MM.1S (cell line): Measurements from ENCODE around the gene LCE4A.

ENCODE experiments used
- DNase-seq: peaks from one replicate; pipeline ENCODE4 v3.0.0-alpha.2; 2015
- H2AFZ ChIP-seq: fragments of 300-600 bp; sonication (generic); 2 replicates; pipeline ENCODE4 v1.6.0; 2016; ENCODE audit warnings: antibody characterized with exemption, low read length
- H3F3A ChIP-seq: fragments of 300-600 bp; sonication (generic); 2 replicates; pipeline ENCODE4 v1.6.1; 2016; ENCODE audit warnings: mild to moderate bottlenecking, antibody characterized with exemption, low read length, moderate library complexity, mixed read lengths; ENCODE audit not compliant: insufficient read depth
- H3K27ac ChIP-seq: fragments of 300-600 bp; sonication (generic); 2 replicates; pipeline ENCODE4 v1.5.1; 2016; ENCODE audit warnings: mild to moderate bottlenecking, low read length
- H3K27me3 ChIP-seq: fragments of 300-600 bp; sonication (generic); replicated peaks from 2 replicates; pipeline ENCODE4 v1.6.0; 2016; ENCODE audit warnings: low read length; ENCODE audit not compliant: insufficient read depth
- H3K36me3 ChIP-seq: fragments of 300-600 bp; sonication (generic); replicated peaks from 2 replicates; pipeline ENCODE4 v1.6.1; 2016; ENCODE audit warnings: mild to moderate bottlenecking, low read length, mixed read lengths; ENCODE audit not compliant: insufficient read depth
- H3K4me1 ChIP-seq: fragments of 300-600 bp; sonication (generic); 2 replicates; pipeline ENCODE4 v1.6.1; 2016; ENCODE audit warnings: low read length, mixed read lengths
- H3K4me2 ChIP-seq: fragments of 300-600 bp; sonication (generic); 2 replicates; pipeline ENCODE4 v1.6.0; 2016; ENCODE audit warnings: low read depth, low read length
- H3K4me3 ChIP-seq: fragments of 300-600 bp; sonication (generic); 2 replicates; pipeline ENCODE4 v1.5.1; 2016; ENCODE audit warnings: low read length, mixed read lengths
- H3K79me2 ChIP-seq: fragments of 300-600 bp; sonication (generic); 2 replicates; pipeline ENCODE4 v1.6.1; 2016; ENCODE audit warnings: mixed run types, low read length, mixed read lengths
- H3K9ac ChIP-seq: fragments of 300-600 bp; sonication (generic); 2 replicates; pipeline ENCODE4 v1.6.1; 2016; ENCODE audit warnings: low read length, mixed read lengths
- H3K9me2 ChIP-seq: fragments of 300-600 bp; sonication (generic); replicated peaks from 2 replicates; pipeline ENCODE4 v1.6.1; 2016; ENCODE audit warnings: mild to moderate bottlenecking, low read length, mixed read lengths; ENCODE audit not compliant: insufficient read depth
- H3K9me3 ChIP-seq: fragments of 300-600 bp; sonication (generic); replicated peaks from 2 replicates; pipeline ENCODE4 v1.6.1; 2016; ENCODE audit warnings: mild to moderate bottlenecking, low read length, mixed read lengths; ENCODE audit not compliant: insufficient read depth
- H4K20me1 ChIP-seq: fragments of 300-600 bp; sonication (generic); 2 replicates; pipeline ENCODE4 v1.6.1; 2016; ENCODE audit warnings: mild to moderate bottlenecking, low read length, moderate library complexity, mixed read lengths; ENCODE audit not compliant: insufficient read depth
- CTCF ChIP-seq: fragments of 300-600 bp; sonication (generic); IDR thresholded peaks from 2 replicates; pipeline ENCODE4 v1.5.1; 2016; ENCODE audit warnings: antibody characterized with exemption, low read length, mixed read lengths
- EZH2 ChIP-seq: fragments of 300-600 bp; sonication (generic); optimal IDR thresholded peaks from 2 replicates; pipeline ENCODE3; 2017; ENCODE audit warnings: low read depth, mild to moderate bottlenecking, antibody characterized with exemption, low read length, mixed read lengths
- EZH2phosphoT487 ChIP-seq: fragments of 300-600 bp; sonication (generic); IDR thresholded peaks from 2 replicates; pipeline ENCODE4 v1.6.1; 2018; ENCODE audit warnings: antibody characterized with exemption, low read length

LCE4A gene

DNA sequence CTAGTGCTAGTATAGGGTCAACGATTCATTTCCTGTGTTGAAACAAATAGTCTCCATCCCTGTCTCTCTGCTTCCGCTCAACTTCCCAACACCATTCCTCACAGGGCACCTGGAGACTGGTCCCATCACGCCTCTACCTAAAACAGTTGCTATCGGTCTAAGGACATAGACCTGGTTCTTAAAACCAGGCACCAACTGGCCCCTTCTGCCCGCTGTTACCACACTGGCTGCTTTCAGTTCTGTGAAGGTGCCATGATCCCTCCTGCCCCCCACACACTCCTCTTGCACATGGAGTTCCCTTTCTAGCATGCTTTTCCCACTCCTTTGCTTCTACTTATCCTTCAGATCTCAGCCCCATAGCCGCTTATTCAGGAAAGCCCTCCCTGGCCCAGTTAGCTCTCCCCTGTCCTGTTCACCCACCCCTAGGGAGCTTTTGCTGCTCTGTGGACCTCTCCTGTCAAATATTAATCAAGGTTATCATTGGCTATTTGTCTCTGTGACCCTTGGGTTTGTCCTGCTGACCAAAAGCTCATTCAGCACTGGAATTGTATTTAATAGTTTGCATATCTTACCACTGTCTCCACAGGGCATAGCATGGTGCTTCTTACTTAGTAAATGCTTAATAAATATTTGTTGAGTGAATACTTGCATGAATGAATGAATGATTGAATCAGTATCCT, 37.9 kb downstream of the LCE4A start:
- Histone ChIP-seq H3K9me2 (no peaks in the 10 kb centered on the region), H3K9ac (no peak overlapping the region), H3K36me3 (no peaks in the 10 kb centered on the region), H3K27ac (no peak overlapping the region), H3K4me1 (no peaks in the 10 kb centered on the region), H3K4me2 (no peak overlapping the region), H3K4me3 (no peak overlapping the region), H2AFZ (no peak overlapping the region), H3F3A (no peaks in the 10 kb centered on the region), H4K20me1 (no peaks in the 10 kb centered on the region), H3K27me3 (no peaks in the 10 kb centered on the region), H3K9me3 (no peaks in the 10 kb centered on the region), H3K79me2 (no peaks in the 10 kb centered on the region)
- TF ChIP-seq EZH2phosphoT487 (no peak), CTCF (no peak)
- no peak for DNase-seq

DNA sequence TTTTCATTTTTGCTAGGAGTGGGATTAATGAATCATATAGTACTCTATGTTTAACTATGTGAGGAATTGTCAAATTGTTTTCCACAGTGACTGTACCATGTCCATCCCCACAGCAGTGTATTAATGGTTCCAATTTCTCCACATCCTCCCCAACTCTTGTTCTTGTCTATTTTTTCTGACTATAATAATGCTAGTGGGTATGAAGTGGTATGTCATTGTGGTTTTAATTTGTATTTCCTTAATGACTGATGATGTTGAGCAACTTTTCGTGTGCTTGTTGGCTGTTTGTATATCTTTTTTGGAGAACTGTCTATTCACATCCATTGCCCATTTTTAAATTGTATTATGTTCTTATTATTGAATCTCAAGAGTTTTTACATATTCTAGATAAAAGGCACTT, 39.9 kb downstream of the LCE4A start:
- Histone ChIP-seq H3K4me3 (no peak overlapping the region), H3K36me3 (no peaks in the 10 kb centered on the region), H3K27ac (no peak overlapping the region), H2AFZ (no peak overlapping the region), H3K4me1 (no peaks in the 10 kb centered on the region), H4K20me1 (no peaks in the 10 kb centered on the region), H3K9me3 (no peaks in the 10 kb centered on the region), H3F3A (no peaks in the 10 kb centered on the region), H3K4me2 (no peak overlapping the region), H3K27me3 (no peaks in the 10 kb centered on the region), H3K79me2 (no peaks in the 10 kb centered on the region), H3K9me2 (no peaks in the 10 kb centered on the region), H3K9ac (no peak overlapping the region)
- TF ChIP-seq EZH2phosphoT487: no peak
- TF ChIP-seq EZH2: no peak
- TF ChIP-seq CTCF: no peak
- DNase-seq: no peak

GRCh38 chr1:152752225-152752624, 44.3 kb downstream of the LCE4A start:
- TF ChIP-seq CTCF (no peak), EZH2phosphoT487 (no peak), EZH2 (no peak)
- H3F3A ChIP-seq: no peaks in the 10 kb centered on the region

More at GRCh38 chr1:152752225-152752624, 44.3 kb downstream of the LCE4A start:
- Histone ChIP-seq H4K20me1 (no peaks in the 10 kb centered on the region), H3K36me3 (no peaks in the 10 kb centered on the region), H3K4me2 (no peak overlapping the region), H3K27ac (no peak overlapping the region), H3K79me2 (no peaks in the 10 kb centered on the region), H3K9me2 (no peaks in the 10 kb centered on the region), H2AFZ (no peak overlapping the region), H3K9ac (no peak overlapping the region), H3K27me3 (no peaks in the 10 kb centered on the region), H3K9me3 (no peaks in the 10 kb centered on the region), H3K4me1 (no peaks in the 10 kb centered on the region), H3K4me3 (no peak overlapping the region)
- no peak for DNase-seq
